Stimulated activated CD8-positive, alpha-beta memory T cell treated with anti-CD3 and anti-CD28 coated beads, Interleukin-15, amount 100 ng/mL, for 1 hour (primary cell): ENCODE results near the gene PDE9A.

ENCODE experiments used
- DNase-seq: peaks from one replicate; pipeline ENCODE4 v3.0.0-alpha.2; 2020; ENCODE audit warnings: low read depth

The PDE9A gene

DNA sequence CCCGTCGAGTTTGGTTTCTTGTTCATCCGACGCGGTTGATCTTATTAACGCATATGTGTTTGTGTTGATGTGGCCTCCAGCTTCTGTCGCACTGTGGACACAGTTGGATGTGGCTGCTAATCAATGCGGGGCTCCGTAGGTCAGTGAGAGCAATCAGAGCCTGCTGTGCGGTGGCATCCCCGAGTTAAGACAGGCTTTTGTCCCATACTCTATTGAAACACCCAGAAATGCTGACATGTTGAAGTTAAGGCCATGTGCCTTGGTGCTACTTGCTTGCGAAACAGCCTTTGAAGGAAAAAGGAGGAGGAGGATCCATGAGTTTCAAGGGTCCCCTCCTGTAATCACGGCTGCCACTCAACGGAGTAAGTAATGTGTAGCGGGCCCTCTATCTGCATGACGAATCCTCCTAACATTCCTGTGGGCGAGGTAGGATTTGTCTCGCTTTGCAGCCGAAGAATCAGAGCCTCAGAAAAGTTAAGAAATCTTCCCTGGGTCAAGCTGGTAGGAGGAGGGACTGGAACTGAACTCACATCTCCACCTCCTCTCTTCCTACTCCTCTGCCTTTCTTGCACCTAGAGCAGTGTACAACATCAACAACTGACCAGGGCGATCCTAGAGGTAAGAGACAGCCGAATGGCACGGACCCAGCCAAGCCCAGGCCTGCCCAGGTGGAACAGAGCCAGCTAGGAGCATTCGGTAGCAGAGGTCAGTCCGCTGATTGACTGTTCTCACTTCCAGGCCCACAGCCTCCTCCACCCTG is 19.5 kb downstream of the PDE9A start:
- no peak for DNase-seq

DNA sequence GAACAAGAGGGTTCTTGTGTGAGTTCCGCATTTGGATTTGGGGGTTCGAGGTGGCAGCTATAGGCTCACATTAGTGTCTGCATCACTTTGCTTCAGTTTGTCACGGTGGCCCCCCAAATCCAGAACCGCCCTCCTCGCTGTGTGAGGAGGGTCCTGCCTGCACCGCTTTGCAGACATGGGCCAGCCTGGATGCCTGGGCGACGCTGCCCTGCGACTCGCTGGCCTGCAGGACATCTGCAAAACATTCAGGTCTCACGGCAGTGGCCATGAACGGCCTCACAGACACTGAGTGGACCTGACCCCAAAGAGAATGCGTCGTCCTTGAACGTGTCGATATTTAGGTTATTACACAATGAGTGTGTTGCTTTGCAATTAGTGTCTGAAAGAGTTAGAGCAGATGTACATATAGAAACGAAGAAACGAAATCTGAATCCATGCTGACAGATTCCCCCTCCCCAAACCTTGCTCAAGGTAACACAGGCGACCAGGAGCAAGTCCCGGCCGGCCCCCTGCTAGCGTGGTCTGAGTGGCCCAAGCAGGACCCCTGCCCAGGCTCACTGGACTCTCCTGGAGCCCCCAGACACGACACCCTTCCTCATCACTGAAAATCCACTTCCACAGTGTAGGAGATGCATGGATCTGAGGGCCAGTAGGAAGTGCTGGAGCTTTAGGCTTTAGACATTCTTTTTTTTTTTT is 20.4 kb downstream of the PDE9A start:
- DNase-seq: no peak

DNA sequence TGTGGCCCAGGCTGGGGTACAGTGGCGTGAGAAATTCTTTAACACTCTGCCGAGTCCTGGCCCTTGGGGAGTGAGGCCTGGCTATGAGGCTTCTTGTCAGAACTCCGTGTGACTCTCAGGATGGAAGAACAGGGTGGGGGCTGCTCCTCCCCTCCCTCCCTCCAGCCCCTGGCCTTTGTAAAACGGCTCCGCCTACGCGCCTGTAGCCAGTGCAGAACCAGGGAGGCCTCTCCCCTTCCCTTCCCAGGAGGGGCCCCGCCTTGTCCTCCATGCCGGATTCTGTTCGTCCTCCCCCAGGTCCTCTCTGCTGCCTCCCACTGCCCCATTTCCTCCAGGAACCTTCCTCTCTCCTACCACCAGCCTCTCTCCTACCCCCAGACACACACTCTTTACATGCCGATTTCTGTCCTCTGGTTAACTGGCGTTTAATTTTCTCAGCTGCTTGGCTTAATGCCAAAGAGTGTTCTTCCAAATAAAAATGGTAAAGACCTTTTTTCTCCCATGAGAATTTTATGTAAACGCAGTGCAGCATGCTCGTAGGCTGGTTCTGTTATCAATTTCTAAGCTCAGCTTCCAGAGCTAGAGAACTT is 21.0 kb downstream of the PDE9A start:
- no peak for DNase-seq

DNA sequence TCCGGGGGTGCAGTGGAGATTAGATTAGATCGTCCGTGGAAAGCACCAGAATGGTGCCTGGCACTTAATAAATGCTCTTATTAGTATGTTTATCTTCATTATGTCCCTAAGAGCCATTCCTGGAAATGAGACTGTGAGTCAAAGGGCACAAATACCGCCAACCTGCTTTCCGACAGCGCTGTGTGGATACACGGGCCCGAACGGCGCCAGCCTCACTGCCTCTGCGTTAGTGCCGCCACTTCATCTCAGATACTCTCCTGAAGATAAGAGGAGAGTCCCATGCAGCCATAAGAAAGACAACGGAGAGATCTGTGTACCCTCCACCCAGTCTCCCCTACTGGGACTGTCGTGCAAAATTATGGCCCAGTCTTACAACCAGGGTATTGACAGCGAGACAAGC is 22.0 kb downstream of the PDE9A start:
- no peak for DNase-seq

DNA sequence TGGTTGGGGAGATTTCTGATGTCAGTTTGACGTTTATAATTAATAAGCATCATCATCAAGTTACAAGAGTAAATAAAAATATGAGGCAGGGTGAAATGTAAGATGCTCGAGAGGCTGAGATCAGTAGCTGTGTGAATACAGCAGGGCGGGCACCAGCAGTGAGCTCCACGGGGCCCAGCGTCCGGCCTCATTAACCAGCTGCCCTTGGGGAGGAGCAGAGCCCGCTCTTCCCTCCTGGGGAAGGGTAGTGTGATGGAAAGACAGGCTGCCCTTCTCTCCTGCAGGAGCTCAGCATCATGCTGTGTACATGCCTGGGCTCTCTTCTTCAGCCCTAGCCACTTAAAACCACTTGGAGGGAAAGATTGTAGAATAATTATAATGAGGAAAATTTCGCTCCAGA is 23.4 kb downstream of the PDE9A start:
- DNase-seq: no peak

DNA sequence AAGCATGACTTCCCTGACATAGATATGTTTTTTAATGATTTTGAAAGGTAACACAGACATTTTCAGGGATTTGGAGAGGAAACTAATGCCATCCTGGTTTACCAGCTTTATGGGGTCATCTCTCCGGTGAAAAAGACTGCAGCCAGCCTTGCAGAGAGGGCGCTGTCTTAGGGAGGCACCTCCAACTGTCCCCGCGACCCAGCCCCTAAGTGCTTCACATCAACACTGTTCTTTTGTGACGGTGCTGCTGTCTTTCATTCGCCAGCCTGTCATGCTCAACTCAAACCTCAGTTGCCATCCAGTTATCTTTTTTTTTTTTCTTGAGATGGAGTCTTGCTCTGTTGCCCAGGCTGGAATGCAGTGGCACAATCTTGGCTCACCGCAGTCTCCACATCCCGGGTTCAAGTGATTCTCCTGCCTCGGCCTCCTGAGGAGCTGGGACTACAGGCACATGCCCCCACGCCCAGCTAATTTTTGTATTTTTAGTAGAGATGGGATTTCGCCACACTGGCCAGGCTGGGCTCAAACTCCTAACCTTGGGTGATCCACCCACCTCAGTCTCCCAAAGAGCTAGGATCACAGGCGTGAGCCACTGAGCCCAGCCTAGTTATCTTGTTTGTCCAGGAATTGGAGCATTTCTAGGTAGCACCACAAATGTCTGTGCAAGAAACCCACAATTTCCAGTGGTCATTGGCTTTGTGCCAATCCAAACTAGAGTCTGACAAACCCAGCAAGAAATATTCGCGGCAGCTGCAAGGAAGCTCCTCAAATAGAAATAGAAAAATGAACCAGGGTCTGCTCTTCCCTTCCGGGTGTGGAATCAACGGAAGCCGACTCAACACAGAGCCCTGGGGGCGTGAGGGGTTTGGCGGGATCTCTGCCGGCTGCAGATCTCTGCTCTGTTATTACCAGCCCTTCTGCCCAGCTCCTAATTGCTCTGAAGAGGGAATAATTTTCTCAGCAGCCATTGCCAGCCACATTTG is 24.2 kb downstream of the PDE9A start:
- no peak for DNase-seq

DNA sequence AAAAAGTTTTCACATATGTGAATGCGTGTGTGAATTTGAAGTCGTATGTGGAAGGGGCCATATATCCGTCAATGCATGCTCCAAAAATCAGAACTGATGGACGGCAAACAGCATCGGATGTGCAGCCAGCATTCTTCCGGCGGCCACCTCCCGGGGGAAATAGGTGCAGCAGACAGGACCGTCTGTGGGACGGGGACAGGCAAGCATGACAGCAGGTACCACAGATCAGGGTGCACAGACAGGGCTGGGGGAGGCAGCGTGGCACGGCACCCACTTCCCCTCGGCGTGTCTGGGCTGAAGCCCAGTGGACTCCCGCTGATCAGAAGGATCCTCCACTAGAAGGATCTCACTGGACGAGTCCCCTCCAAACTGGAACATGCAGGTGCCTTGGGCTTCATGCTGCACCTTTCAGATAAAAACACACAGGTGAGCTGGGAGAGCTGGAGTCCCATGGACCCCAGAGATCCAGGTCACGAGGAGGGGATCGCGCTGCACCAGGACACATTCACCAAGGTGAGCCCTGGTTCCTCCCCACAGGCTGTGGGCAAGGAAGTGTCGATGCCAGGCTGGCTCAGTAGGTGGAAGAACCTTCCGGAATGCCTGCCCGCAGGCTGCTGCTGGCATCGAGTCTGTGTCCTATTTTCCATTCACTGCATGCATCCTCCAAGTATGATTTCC is 25.3 kb downstream of the PDE9A start:
- no peak for DNase-seq

DNA sequence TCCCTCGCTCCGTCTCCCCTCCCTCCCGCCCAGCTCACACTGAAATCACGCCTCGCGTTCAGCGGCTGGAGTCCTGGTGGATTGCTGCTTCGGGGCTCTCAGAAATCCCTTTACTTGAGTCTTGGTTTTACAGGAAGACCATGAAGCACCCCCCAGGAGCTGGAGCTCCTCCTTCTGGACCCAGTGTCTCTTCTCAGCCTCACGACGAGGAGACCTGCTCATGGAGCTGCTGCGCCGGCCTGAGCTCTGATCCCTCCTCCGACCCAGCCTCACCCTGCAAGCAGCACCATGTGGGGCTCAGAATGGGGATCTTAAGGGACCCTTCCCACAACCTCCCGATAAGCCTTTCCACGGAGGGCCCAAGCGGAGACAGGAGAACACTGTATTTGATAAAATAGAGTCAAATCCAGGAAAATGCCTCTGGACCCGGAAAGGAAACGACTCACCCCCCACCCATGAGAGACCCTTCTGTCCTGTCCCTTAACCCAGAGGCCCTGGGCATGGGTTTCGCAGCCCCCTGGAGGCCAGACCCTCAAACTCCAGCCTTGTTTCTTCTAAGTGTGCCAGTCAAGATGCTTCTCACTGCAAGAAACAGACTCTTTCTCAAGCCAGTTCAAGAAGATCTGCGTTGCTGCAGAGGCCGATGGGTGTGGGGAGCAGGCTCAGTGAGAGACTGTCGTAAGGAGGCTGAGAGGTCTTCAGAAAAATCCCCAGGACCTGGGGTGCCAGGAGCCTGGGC is 26.1 kb downstream of the PDE9A start:
- DNase-seq: no peak

DNA sequence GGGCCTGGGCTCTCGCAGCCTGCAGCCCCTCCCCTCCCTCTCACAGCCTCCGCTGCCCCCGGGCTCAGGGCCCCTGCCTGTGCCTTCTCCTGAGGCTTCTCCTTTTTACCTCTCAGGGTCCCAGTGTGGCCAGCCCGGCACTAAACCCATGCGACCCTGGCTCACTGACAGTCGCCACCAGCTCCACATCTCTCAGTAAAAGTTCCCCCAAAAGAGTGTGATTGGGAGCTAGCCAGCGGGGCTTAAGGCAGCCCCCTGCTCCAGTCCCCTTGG is 26.6 kb downstream of the PDE9A start:
- no peak for DNase-seq

DNA sequence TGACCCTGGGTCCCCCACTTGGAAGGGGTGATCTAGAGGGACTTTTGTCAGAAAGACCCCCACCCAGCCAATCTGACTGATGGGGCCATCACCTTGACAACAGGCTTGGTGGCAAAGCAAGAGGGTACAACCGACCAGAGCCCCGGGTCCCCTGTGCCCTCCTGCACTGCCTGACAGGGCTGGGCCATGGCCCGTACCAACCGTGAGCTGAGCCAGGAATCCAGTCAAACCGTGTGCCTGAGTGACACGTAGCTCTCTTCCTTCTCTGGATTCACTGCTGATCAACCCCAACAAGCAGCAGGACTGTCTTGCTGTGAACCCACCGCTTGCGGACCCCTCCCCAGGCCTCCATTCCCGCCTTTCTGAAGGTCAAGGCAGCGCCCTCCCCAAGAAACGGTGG is 27.0 kb downstream of the PDE9A start:
- DNase-seq: no peak

DNA sequence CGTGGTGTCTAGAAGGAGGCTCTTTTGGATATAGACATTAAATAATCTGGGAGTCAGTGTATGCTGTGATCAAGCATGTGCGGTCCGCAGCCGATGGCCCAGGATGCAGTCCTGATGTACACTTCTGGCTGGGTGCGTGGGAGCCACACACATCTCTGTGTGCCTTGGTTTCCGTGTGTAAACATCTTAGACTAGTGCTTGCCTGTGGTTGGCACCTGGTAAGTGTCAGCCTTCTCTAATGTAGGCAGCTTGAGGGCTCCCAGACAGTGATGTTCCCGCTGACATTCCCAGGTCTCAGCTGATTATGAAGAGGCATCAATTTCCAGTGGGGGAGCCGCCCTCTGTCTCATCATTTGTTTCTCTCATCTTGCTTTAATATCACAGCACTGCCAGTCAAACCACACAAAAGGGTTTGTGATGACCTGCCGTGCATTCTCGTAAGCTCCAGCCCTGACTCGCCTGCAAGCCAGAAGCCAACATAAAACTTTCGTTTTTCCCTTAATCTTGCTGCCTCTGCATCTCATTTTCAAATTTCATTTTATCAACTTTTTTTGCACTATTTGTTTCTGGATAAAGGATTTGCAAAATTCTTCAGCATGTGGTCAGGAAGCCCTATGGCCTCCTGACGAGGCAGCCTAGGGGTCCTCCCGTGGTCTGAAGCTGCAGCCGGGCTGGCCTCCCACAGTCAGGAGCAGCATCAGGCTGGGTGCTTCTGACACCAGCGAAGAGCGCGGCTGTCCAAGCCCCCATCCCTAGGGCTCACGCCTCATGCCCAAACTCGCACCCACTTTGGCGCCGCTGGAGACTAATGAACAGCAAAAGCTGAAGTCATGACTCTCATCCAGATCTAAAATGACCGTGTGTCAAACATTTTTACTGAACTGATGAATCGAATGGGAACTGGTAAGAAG is 28.1 kb downstream of the PDE9A start:
- DNase-seq: no peak

DNA sequence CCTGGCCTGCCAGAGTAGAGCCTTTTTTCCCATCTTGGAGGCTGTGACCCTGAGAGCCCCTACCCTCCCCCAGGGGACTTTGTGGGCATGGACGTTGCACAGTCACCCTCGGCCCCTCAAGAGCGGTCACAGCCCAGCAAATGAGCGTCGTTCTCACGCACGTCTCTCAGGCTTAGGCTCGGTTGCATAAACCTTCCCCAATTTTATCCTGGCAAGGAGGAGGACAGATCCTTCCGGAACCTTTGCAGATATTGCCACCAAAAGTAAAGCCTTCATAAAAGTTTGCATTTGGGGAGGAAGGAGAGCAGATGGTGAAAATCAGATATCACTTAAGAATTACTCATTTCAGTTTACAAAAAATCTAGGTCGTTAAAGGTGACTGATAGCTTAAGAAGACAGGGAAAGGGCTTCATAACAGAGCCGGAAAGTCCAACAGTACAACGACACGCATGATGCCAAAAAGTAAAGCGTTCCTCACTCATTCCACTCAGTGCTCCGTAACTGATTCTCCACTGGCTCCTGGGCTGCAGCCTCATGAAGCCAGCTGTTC is 29.3 kb downstream of the PDE9A start:
- no peak for DNase-seq

DNA sequence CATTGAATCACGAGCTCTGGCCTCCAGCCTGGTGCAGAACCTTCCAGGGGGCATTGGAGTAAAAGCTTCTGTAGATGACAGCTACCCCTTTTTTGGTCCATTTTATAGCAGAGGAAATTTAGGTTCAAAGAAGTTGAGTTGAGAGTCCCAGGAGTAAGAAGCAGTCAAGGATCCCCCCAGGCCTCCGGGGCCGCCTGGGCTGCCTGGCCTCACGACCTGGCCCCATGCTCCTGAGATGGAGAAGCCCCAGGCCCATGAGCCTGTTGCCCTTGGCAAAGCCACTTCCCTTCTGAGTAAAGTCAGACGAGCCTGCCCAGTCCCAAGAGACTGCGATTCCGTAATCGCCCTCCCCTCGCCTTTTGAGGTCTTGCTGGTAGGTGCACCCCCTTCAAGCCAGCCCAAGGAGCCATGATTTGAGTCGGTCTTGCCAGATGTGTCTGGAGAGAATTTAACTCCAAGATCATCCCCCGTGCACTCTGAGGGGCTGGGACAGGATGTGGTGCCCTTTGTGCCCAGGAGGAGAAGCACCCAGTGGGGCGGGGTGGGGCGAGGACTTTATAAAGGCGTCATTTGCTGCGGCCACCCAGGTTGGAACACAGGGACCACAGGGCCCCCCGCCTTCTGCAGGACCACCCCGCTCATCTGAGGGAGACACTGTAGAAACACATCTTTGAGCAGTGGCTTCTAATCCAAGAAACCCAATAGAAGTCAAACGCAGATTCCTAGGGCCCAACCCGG is 30.1 kb downstream of the PDE9A start:
- no peak for DNase-seq

DNA sequence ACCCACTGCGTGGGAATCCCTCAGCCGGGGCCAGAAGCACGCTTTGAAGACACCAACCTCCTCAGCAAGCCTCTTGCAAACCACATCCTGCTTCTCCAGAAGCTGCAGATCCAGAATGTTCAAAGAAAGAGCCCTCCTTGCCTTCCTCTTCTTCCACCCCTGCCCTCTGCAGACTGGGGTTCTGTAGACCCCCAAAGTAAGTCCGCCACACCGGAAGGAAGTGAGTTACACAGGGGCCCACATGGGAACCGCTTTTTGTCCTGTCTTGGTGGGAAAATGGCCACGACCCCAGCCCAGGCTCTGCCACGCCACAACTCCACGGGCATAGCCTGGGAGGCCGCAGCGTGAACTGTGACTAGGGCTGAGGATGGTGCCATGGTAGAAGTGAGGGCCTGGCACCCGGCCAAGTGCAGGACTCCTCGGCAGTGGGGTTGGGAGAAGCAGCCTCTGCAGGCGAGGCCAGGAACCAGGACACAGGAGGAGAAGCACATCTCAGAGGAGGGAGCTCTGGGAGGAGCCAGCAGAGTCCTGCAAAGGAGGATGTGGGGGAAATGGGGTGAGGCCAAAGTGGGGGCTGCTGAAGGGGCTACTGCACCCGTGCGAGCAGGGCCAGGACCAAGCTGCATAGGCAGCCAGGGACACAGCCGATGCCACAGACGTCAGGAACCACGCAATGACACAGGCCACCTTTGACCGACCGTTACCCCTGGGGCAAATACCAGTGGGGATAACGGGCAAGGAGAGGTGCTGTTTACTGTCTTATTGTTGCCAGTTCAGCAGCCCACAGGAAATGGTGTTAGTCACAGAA is 30.9 kb downstream of the PDE9A start:
- DNase-seq: no peak

DNA sequence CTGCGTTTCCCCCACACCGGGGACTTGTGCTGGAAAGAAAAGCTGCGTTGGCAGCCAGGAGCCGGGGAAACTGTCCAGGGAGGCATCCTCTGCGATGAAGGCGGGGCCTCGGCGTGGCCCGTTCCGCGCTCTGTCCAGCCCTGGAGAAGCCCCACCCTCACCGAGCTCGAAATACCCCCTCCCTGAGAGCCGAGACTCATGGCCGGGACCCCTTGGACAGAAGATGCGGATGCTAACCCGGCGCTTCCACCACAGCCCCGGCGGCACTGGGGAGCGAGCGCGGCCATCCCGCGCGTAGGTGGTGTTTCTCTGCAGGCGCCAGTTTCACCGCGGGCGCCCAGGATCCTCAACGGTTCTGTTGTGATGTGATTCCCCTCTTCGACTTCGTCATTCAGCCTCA is 31.6 kb downstream of the PDE9A start:
- DNase-seq: no peak

DNA sequence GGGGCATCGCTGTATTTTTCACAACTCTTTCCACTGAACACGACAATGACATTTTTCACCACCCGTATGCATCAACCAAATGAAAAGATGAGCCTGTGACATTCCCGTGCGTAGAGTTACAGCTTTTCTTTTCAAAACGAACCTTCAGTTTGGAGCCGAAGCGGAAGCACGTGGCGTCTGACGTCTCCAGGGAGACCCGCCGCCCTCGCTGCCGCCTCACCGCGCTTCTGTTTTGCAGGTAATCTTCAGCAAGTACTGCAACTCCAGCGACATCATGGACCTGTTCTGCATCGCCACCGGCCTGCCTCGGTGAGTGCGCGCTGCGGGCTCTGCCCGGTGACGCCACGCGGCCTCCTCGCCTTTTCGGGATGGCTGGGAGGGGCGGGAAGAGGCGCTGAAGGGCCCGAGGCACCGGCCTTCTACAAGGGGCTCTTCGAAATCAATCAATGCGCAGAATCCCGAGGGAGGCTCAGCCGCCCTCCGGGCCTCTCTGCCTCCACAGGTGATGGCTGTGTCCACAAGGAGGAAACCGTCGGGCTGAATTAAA is 32.6 kb downstream of the PDE9A start:
- DNase-seq: no peak

DNA sequence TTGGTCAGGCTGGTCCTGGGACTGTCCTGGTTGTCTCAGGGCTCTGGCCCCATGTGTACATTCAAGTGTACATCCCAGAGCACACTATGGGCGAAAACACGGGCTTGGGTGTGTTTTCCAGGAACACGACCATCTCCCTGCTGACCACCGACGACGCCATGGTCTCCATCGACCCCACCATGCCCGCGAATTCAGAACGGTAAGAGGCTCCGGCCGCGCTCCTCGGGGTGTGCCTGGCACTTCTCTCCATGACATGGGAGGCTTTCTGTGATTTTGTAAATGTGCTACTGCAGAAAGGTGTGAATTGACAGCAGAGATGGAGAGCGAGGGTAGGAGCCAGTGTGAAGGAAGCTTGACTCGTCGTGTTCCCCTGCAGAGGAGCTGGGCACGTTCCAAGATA is 34.4 kb downstream of the PDE9A start:
- DNase-seq: no peak

DNA sequence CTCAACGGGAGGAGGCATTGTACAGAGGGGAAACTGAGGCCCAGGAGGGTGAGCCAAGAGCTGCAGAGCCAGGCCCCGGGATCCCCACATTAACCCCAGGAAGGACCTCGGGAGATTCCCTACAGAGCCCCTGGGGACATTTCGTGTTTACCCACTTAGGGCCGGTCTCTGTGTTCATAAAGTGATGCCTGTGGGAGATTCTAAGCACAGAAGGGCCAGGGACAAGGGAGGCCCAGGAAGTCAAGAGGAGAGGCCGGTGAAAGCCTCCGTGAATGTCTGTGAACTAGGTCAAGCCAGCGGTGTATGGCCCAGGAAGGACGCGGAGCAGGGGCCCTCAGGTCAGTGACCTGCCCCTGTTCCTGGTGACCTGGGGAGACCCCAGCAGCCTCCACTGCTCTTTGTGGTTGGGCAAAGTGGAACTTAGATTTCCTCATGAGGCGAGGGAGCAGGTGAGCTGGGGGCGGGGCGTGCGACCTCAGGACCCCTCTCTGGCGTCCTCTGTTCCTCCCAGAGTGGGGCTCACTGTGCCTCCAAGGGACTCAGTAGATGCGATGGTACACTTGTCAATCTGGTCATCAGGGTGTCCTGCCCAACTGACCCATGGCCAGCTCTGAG is 34.9 kb downstream of the PDE9A start:
- no peak for DNase-seq
